A549 (cell line): ENCODE measurements around the gene CHAMP1.

ENCODE experiments used
- CEBPB ChIP-seq, 2 experiments: fragments of >200 bp in 1 of 2; sonication (Bioruptor Twin) in 1 of 2; formaldehyde crosslinking in 1 of 2; IDR thresholded peaks; 2 replicates each; pipeline ENCODE4 v1.6.1; 2012 to 2016
- CHD2 ChIP-seq: fragments of 150-350 bp; IDR thresholded peaks from 2 replicates; pipeline ENCODE4 v1.6.1; 2014; ENCODE audit warnings: low read length; ENCODE audit not compliant: partially characterized antibody
- E2F6 ChIP-seq: IDR thresholded peaks from 2 replicates; pipeline ENCODE4 v1.6.1; 2012; ENCODE audit warnings: low read depth, borderline replicate concordance
- FOSB ChIP-seq: fragments of 250-450 bp; sonication (Bioruptor Pico); IDR thresholded peaks from 2 replicates; pipeline ENCODE4 v1.5.0; 2020; ENCODE audit warnings: mild to moderate bottlenecking, moderate library complexity
- HDAC2 ChIP-seq: fragments of 200-600 bp; sonication (generic); IDR thresholded peaks from 2 replicates; pipeline ENCODE4 v1.6.1; 2016
- HOXA7 ChIP-seq: fragments of 250-450 bp; sonication (Bioruptor Pico); IDR thresholded peaks from 2 replicates; pipeline ENCODE4 v1.5.0; 2020; ENCODE audit warnings: mild to moderate bottlenecking, moderate library complexity
- JUNB ChIP-seq: fragments of >200 bp; sonication (Bioruptor Twin); formaldehyde crosslinking; IDR thresholded peaks from 2 replicates; pipeline ENCODE4 v1.6.1; 2016
- KDM1A ChIP-seq: fragments of 200-600 bp; sonication (generic); IDR thresholded peaks from 2 replicates; pipeline ENCODE4 v1.6.1; 2016; ENCODE audit warnings: low read depth, mild to moderate bottlenecking
- MAZ ChIP-seq: fragments of 150-350 bp; IDR thresholded peaks from 2 replicates; pipeline ENCODE4 v1.6.1; 2014; ENCODE audit warnings: antibody characterized with exemption, low read depth, low read length, borderline replicate concordance
- POLR2A ChIP-seq: IDR thresholded peaks from 2 replicates; pipeline ENCODE4 v1.6.1; 2012; ENCODE audit warnings: mild to moderate bottlenecking, low read length
- TF ChIP-seq, protein P1 (sequence below): fragments of 150-350 bp; IDR thresholded peaks from 2 replicates; pipeline ENCODE4 v1.6.1; 2014; ENCODE audit warnings: low read depth, mild to moderate bottlenecking, low read length
- TF ChIP-seq, protein P2 (sequence below): fragments of >200 bp; sonication (Bioruptor Twin); formaldehyde crosslinking; IDR thresholded peaks from 3 replicates; pipeline ENCODE4 v1.5.1; 2016
- TF ChIP-seq, protein P3 (sequence below): IDR thresholded peaks from 2 replicates; pipeline ENCODE4 v1.6.1; 2012
- TF ChIP-seq, protein P4 (sequence below): fragments of 250-450 bp; sonication (Bioruptor Pico); IDR thresholded peaks from 2 replicates; pipeline ENCODE4 v1.5.0; 2021; ENCODE audit warnings: mild to moderate bottlenecking, moderate library complexity, borderline replicate concordance

DNA sequence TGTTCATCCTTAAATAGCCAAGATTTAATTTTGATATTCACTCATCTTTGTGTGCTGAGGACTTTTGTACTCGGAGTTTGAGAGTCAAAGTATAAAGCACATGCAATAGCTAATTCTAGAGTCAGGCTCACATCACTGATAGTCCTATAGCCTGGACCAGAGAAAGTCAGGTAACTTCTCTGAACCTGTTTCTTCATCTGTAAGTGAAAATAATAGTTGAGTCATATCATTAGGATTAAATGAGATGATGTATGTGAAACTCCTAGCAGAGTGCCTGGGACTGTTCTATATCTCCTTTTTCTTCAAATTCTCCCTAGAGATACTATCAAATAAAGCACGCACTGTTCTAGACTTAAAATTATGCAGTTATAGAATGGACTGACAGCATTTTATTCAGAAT is 9.0 kb downstream of the CHAMP1 start:
- TF ChIP-seq, protein P1, sequence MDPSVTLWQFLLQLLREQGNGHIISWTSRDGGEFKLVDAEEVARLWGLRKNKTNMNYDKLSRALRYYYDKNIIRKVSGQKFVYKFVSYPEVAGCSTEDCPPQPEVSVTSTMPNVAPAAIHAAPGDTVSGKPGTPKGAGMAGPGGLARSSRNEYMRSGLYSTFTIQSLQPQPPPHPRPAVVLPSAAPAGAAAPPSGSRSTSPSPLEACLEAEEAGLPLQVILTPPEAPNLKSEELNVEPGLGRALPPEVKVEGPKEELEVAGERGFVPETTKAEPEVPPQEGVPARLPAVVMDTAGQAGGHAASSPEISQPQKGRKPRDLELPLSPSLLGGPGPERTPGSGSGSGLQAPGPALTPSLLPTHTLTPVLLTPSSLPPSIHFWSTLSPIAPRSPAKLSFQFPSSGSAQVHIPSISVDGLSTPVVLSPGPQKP: no peak
- TF ChIP-seq HOXA7 (CRISPR knock-in tag) (no peak), CHD2 (no peak), KDM1A (no peak), MAZ (no peak), E2F6 (no peak), JUNB (no peak), POLR2A (no peak), CEBPB (IDR thresholded peaks at IDR 0.05) (no peak), FOSB (no peak), HDAC2 (no peak)
- TF ChIP-seq, protein P2, sequence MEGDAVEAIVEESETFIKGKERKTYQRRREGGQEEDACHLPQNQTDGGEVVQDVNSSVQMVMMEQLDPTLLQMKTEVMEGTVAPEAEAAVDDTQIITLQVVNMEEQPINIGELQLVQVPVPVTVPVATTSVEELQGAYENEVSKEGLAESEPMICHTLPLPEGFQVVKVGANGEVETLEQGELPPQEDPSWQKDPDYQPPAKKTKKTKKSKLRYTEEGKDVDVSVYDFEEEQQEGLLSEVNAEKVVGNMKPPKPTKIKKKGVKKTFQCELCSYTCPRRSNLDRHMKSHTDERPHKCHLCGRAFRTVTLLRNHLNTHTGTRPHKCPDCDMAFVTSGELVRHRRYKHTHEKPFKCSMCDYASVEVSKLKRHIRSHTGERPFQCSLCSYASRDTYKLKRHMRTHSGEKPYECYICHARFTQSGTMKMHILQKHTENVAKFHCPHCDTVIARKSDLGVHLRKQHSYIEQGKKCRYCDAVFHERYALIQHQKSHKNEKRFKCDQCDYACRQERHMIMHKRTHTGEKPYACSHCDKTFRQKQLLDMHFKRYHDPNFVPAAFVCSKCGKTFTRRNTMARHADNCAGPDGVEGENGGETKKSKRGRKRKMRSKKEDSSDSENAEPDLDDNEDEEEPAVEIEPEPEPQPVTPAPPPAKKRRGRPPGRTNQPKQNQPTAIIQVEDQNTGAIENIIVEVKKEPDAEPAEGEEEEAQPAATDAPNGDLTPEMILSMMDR: no peak
- TF ChIP-seq, protein P3, sequence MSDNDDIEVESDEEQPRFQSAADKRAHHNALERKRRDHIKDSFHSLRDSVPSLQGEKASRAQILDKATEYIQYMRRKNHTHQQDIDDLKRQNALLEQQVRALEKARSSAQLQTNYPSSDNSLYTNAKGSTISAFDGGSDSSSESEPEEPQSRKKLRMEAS: no peak
- TF ChIP-seq, protein P4, sequence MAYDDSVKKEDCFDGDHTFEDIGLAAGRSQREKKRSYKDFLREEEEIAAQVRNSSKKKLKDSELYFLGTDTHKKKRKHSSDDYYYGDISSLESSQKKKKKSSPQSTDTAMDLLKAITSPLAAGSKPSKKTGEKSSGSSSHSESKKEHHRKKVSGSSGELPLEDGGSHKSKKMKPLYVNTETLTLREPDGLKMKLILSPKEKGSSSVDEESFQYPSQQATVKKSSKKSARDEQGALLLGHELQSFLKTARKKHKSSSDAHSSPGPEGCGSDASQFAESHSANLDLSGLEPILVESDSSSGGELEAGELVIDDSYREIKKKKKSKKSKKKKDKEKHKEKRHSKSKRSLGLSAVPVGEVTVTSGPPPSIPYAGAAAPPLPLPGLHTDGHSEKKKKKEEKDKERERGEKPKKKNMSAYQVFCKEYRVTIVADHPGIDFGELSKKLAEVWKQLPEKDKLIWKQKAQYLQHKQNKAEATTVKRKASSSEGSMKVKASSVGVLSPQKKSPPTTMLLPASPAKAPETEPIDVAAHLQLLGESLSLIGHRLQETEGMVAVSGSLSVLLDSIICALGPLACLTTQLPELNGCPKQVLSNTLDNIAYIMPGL (CRISPR knock-in tag): no peak
